ENCODE measurements around the gene LIMS1.

Gene LIMS1

DNA sequence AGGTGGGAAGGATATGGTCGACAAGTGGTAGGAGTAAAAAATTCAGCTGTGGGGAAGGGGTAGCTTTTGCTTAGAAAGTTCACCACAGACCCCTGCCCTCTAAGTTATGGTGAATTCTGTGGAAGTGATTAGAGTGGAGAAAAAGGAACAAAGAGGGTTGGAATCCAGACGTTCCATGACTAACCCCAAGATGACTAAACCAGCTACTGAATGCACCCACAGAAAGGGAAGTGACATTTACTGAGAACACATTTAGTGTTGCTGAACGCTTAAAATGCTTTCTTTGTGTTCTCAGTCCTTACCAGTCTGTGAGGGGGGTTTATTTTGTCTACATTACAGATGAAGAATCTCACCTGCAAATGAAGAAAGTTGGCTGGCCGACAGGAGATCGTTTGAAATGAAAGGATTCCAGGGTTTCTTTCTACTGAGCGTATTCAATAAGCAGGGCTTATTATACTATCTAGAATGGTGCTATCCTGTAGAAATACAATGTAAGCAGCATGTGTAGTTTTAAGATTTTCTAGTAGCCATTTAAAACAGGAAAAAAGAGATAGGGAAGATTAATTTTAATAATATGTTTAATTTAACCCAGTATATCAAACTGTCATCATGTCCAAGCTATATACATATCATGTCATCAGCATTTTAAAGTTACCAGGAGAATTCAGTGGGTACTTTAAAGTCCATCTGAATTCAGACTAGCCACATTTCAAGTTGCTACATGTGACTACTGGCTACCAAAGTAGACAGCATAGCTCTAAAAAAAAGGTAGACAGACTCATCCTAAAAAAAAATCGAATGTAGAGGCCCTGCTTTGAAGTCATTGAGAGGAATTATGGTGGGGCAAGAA, 60.1 kb downstream of the LIMS1 start:
- no peak for TF ChIP-seq GATA2 (IDR thresholded peaks at IDR 0.05; ENCODE audit: low read depth, low read length)
- TF ChIP-seq GATA3 (IDR thresholded peaks at IDR 0.05; ENCODE audit: low read depth, low read length): no peak

DNA sequence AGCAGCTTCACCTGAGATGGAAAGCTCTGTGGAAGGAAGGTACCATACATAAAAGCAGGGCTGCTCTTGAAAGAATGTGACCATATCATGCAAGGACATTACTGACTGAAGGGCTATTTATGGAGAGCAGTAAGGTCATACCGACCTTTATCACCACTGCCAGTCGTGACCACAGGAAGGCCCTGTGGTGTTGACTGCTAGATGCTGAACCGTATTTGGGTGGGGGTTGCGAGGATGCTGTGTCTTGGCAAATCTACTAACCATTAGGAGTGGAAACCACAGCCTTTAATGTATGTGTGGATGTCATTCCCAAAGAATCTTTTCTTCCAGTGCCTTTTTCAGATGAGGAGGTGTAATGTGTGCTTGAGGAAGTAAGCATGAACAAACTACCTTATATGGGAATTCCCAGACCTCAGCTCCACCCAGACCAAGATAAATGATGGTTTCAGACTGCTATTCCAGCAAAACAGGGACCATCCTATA, 60.8 kb downstream of the LIMS1 start:
- no peak for TF ChIP-seq GATA3 (IDR thresholded peaks at IDR 0.05; ENCODE audit: low read depth, low read length)

DNA sequence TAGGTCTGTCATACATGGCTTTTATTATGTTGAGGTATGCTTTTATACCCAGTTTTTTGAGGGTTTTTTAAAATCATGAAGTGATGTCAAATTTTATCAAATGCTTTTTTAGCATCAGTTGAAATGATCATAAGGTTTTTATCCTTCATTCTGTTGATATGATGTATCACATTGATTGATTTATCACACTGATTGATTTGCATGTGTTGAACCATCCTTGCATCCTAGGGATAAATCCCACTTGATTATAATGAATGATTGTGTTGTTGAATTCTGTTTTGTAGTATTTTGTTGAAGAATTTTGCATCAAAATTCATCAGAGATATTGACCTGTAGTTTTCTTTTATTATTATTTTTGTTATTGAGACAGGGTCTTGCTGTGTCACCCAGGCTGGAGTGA, 68.2 kb downstream of the LIMS1 start:
- TF ChIP-seq GATA2 (IDR thresholded peaks at IDR 0.05; ENCODE audit: low read depth, low read length) (no peak), GATA3 (IDR thresholded peaks at IDR 0.05; ENCODE audit: low read depth, low read length) (no peak)

DNA sequence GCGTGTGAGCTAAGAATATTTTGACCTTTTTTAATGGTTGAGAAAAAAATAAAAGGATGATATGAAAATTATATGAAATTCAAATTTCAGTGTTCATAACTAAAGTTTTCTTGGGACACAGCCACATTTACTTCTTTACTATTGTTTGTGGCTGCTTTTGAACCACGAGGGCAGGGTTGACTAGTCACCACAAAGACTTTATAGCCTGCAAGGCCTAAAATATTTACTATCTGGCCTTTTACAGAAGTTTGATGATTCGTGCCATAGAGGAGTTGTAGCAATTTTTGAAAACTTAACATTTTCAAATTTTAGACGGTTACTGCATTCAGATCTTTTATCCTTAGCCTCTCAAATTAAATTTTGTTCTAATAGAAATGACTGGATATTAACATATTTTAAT, 69.9 kb downstream of the LIMS1 start:
- no peak for TF ChIP-seq GATA2 (IDR thresholded peaks at IDR 0.05; ENCODE audit: low read depth, low read length)
- no peak for TF ChIP-seq GATA3 (IDR thresholded peaks at IDR 0.05; ENCODE audit: low read depth, low read length)

DNA sequence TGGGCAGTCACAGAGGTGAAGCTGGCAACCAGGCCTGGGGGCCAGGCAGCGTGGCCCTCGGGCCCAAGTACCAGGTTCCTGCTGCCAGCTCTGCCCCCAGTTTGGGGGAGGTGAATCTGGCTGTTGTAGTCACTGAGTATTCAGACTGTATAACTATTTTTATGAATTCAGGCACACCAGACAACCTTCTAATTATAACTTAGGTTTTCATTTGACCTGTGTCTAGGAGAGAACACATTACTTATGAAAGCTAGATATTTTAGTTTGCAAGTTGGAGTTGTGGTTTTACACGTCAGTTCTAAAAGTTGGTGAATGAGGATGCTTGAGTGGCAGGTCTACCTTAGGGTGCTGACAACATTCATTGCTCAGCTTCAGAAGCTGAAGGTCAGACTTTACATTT, 71.7 kb downstream of the LIMS1 start:
- TF ChIP-seq GATA3 (IDR thresholded peaks at IDR 0.05; ENCODE audit: low read depth, low read length): no peak
- no peak for TF ChIP-seq GATA2 (IDR thresholded peaks at IDR 0.05; ENCODE audit: low read depth, low read length)

DNA sequence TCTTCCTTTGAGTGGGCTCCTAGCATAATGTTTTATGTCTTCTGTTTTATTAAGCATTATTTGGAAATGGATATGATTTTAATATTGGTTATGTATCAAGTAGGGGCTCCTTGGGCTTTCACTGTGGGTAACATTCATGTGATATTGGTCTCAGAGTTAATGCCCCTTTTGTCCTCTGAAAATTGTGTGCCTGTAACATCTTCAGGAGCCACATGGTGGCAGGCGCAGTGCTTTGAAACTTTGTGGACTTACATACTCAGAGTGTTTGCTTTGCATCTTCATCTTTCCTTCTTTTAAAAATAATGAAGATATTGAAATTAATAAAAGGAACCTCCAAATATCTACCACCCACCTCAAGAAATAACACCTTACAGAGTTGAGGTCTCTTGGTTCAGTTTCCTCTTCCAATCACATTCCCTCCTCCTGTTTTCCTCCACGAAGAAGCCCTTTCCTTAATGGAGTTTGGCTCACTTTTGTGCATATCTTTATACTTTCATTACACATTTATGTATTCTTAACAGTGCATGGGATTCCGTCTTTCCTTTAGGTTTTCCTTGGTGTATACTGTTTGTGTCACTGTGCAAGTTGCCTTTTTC, 73.5 kb downstream of the LIMS1 start:
- TF ChIP-seq GATA2 (IDR thresholded peaks at IDR 0.05; ENCODE audit: low read depth, low read length) (no peak), GATA3 (IDR thresholded peaks at IDR 0.05; ENCODE audit: low read depth, low read length) (no peak)

DNA sequence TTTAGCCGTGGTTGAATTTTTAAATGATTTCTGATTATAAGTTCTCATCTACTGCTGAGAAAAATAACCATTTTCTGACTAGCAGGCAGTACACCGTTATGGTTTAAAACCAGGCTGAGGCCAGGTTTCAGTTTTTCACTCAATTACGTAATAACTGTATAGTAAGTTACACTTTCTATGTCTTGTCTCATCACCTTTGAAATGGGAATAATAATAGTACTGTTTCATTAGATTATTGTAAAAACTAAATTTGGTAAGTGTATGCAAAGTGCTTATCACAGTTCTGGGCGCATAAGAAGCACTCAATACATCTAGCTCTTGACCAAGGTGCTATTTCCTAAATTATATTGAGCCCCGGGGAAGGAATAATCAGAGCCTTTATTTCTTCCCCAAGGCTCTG, 76.8 kb downstream of the LIMS1 start:
- no peak for TF ChIP-seq GATA2 (IDR thresholded peaks at IDR 0.05; ENCODE audit: low read depth, low read length)
- TF ChIP-seq GATA3 (IDR thresholded peaks at IDR 0.05; ENCODE audit: low read depth, low read length): no peak

DNA sequence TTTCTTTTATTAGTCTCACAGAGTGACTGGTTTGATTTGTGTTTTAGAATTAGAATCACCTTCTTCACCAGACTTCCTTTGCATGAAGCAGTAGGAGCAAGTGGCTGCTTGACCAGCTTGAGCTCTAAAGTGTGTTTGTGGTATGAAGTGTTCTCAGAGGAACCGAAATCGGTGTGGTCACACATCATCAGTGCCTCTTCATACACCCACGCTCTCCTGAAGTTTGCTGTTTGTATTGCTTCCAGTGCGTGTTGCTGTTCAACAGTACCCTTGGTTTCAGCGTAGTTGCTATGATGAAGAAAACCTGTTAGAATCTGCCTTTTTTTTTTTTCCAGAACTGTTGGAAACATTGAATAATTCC, 77.9 kb downstream of the LIMS1 start:
- no peak for TF ChIP-seq GATA3 (IDR thresholded peaks at IDR 0.05; ENCODE audit: low read depth, low read length)
- no peak for TF ChIP-seq GATA2 (IDR thresholded peaks at IDR 0.05; ENCODE audit: low read depth, low read length)

DNA sequence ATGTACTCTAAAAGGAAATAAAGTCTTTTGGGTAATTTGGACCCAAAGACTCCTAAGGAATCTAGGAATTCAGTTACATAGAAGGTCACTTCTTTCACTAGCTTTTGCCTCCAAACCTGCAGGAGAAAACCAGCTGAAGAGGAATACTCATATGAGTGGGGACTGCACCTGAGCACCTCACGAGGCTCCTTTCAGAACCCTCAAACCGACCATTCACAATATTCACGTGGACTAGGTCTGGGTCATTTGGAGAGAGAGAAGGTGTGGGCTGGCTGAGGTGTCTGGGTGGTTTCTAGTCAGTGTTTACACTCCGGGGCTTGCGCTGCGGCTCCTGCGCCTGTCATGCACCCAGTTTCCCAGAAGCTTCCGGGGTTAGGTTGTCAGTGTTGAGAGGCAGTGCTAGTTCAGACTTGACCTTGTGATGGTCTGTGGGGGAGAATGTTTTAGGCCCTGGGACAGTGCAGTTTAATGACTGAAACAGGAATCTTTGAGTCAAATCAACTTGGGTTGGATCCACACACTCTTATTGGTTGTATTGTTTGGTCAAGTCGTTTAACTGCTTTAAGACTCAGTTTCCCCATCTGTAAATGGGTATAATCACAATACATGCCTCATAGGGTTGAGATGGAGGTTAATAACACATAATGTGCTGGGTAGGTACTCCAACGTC, 78.4 kb downstream of the LIMS1 start:
- TF ChIP-seq GATA3 (IDR thresholded peaks at IDR 0.05; ENCODE audit: low read depth, low read length): no peak
- no peak for TF ChIP-seq GATA2 (IDR thresholded peaks at IDR 0.05; ENCODE audit: low read depth, low read length)

DNA sequence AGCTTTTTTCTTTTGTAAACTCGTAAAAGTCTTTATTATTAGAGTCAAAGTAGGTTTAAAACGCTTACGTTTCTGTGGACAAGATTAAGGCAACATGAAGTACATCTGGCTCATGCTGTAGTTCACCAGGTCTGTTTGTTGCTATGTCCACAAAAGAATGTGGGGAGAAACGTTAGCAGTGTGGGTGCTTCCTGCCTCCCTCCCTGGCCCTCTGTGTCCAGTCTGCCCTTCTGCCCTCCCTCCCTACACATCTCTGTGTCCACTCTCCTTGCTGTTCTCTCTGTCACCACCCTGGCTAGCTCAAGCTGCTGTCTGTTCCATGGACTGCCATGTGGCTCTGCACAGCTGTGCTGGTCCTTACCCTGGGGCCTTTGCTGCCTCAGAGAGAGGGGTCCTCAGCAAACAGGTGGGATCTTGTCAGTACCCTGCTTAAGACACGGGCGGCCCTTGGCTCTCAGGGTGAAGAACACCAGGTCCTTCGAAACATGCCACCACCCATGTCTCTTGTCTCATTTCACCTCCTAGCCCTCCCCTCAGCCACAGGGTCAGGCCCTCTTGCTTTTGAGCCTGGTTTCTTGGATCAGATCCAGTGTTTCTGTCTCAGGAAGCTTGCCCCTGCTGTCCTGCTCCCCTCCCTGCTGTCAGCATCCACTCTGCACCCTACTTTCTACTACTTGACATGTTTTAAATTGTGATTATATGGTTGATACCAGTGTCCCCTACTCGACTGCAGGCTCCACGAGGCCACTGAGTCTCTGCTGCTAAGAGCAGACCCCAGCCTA, 79.2 kb downstream of the LIMS1 start:
- TF ChIP-seq GATA2 (IDR thresholded peaks at IDR 0.05; ENCODE audit: low read depth, low read length) (no peak), GATA3 (IDR thresholded peaks at IDR 0.05; ENCODE audit: low read depth, low read length) (no peak)

DNA sequence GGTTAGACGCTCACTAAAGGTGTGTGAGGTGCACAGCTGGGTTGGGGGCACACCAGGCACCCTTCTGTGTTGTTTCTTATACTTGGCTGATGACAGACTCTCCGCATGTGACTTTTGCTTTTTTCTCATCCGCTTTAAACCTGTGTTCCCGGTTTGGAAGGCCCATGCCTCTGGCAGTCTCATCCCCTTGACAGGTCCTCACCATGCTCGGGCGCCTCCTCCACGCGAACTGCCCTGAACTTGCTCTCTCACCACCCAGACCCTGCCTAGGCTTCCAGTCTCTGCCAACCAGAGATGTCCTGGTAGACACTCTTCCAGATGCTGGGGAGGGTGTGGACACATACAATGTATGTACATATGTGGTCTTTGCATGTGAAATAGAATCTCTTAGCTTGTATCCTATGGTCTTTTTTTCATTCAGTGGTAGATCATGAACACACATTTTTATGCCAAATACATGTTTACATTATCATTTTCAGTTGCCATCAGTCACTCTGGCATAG, 79.8 kb downstream of the LIMS1 start:
- TF ChIP-seq GATA3 (IDR thresholded peaks at IDR 0.05; ENCODE audit: low read depth, low read length): no peak
- TF ChIP-seq GATA2 (IDR thresholded peaks at IDR 0.05; ENCODE audit: low read depth, low read length): no peak

DNA sequence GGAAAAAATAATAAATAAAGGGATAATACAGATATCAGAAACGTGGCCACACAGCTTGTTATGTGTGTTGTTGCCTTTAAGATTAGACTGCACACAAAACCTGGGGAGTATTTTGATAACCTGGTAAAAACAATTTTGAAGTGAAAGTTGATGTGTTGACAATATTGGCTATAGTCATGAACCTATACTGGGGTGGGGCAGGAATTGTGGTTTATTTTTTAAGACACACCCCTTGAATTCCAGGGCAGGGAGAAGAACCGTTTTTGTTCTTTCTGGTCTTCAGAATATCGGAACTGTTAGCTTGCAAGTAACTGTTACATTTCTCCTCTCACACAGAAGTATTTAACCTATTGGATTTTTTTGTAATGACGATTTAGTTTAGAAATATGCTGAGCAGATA, 80.4 kb downstream of the LIMS1 start:
- TF ChIP-seq GATA2 (IDR thresholded peaks at IDR 0.05; ENCODE audit: low read depth, low read length): no peak
- TF ChIP-seq GATA3 (IDR thresholded peaks at IDR 0.05; ENCODE audit: low read depth, low read length): no peak

DNA sequence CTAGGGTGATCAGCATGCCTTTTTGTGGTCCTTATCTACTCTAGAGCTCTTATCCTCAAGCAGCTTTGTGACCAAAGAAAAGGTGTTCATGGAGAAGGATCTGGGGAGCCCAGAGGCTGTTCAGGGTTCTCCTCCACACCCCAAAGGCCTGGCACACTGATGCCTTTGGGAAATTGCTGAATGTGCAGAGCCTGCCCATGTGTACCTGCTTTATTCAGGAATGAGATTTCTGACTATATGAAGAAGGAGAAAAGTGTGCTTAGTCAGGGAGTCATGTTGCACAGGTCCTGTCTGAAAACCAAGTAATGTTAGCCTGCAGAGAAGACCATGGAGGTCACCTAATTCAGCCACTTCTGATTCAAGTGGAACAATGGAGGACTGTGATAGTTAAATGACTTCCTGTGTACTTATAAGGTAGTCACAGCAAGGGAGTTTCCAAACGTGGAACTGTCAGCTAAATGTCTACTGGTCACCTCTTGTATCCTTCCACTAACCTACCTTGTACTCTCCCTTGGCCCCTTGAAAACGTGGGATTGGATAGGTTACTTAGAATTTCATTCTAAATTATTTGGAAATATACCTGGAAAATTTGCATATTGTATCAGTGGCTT, 81.3 kb downstream of the LIMS1 start:
- TF ChIP-seq GATA2 (IDR thresholded peaks at IDR 0.05; ENCODE audit: low read depth, low read length) (no peak), GATA3 (IDR thresholded peaks at IDR 0.05; ENCODE audit: low read depth, low read length) (no peak)
